Measurements from ENCODE around the gene NCAPD2.
"Not testable (repeated sequence)": the region's sequence is repeated elsewhere in the genome, so short reads cannot be mapped to it uniquely, and the experiment has no call there.

Gene NCAPD2

DNA sequence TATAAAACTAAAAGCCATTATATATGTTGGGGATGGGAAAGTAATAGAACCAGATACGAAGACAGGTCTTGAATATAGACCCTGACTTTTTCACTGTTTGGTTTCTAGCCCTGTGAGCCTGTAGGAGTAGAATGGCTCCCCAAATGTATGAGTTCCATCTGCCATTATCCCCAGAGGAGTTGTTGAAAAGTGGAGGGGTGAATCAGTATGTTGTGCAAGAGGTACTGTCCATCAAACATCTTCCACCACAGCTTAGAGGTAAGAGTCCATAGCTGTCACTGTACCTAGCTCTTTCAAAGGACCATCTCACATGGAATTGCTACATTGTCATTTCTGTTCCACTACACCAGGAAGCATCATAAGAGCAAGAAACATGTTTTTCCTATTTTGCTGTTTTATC lies 1.1 kb downstream of the NCAPD2 start:
- DNase-seq: no peak

- not testable (repeated sequence) for DNase-seq
These were observed 3.4 kb downstream of the NCAPD2 start for GRCh38 chr12:6497291-6497690.

- no peak for DNase-seq
These were observed 6.6 kb downstream of the NCAPD2 start for GRCh38 chr12:6500466-6500865.

DNA sequence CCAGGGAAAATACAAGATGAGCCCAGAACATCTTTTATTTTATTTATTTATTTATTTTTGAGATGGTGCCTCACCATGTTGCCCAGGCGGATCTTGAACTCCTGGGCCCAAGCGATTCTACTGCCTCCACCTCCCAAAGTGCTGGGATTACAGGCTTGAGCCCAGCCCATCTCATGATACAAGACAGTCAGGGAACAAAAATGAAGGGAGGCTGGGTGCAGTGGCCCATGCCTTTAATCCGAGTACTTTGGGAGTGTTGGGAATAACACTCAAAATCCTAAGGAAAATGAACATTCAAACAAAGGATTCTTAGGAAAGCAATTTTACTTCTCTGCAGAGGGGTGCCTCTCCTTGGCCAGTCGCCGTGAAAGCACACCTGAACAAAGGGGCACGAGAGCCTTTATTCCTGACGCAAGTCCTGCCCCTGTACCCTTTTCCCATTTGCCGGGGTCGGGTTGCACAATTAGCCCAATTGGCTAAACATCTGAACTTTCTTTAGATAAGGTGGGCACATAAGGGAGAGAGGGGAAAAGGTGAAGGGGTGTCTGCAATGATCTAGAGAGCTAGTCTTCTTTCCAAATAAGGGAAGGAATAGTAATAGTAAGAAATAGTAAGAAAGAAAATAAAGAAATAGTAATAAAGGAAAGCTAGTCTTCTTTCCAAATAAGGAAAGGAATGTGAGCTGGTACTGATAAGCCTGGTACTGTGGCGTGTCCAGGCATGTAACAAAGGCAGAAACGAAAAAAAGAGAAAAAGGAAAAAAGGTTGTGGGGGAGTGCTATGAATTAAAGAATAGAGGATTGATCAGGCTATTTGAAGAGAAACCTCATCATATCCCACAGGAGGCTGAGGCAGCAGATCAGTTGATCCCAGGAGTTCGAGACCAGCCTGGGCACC lies 13.4 kb downstream of the NCAPD2 start:
- no peak for DNase-seq

DNA sequence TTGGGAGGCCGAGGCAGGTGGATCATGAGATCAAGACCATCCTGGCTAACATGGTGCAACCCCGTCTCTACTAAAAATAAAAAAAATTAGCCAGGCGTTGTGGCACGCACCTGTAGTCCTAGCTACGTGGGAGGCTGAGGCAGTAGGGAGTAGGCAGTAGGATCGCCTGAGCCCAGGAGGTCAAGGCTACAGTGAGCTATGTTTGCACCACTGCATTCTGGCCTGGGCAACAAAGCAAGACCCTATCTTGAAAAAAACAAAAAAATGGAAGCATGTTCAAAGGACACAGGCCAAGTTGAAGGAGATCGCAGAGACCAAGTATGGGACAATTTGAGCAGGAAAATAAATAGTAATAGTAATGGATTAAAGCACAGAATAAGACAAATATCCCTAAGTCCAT lies 14.2 kb downstream of the NCAPD2 start:
- no peak for DNase-seq

- DNase-seq: no peak
These were observed 26.3 kb downstream of the NCAPD2 start for GRCh38 chr12:6520186-6520585.

DNA sequence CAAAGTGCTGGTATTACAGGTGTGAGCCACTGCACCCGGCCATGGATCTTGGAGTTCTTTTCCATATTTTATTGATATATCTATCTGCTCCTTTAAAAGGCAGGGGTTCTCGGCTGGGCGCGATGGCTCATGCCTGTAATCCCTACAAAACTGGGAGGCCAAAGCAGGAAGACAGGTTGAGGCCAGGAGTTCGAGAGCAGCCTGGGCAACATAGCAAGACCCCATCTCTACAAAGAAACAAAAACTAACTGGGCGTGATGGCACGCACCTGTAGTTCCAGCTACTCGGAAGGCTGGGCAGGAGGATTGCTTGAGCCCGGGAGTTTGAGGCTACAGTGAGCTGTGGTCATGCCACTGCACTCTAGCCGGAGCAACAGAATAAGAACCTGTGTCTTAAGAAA lies 28.3 kb downstream of the NCAPD2 start:
- DNase-seq: no peak

- no peak for DNase-seq
These were observed 29.8 kb downstream of the NCAPD2 start for GRCh38 chr12:6523708-6524107.

- no peak for DNase-seq
These were observed 30.7 kb downstream of the NCAPD2 start for GRCh38 chr12:6524648-6525047.

GRCh38 chr12:6526201-6526600 lies 32.3 kb downstream of the NCAPD2 start:
- no peak for DNase-seq

- no peak for DNase-seq
These were observed 33.0 kb downstream of the NCAPD2 start for GRCh38 chr12:6526766-6527525.

DNA sequence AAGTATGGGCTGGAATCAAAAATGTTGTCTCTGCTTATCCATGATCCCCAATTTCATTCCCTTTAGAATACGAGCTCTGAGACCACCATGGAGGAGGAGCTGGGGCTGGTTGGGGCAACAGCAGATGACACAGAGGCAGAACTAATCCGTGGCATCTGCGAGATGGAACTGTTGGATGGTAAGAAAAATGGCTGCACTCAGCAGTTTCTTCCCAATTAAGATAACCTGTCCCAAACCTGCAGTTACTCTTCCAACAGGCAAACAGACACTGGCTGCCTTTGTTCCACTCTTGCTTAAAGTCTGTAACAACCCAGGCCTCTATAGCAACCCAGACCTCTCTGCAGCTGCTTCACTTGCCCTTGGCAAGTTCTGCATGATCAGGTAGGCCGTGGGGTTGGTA lies 33.8 kb downstream of the NCAPD2 start:
- DNase-seq: no peak

DNA sequence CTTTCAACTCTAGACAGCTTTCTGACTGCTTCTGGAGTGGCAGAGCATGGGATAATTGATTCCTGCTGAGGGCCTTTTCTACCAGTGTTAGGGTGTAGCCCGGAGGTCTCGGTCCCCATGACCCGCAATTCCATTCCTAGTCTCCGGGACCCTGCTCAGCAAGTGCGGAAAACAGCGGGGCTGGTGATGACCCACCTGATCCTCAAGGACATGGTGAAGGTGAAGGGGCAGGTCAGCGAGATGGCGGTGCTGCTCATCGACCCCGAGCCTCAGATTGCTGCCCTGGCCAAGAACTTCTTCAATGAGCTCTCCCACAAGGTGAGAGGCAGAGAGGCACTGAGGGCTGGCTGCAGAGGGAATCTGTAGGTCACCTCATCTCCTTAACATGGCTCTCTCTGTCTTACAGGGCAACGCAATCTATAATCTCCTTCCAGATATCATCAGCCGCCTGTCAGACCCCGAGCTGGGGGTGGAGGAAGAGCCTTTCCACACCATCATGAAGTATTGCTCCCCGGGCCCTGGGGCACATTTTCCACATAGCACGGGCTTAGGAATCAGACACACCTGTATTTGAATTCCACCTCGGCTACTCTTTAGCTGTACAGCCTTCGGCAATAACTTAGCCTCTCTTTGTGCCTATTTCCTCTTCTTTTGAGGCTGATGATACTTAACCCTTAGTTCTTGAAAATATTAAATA lies 34.8 kb downstream of the NCAPD2 start:
- DNase-seq: no peak

GRCh38 chr12:6529291-6529737 lies 35.4 kb downstream of the NCAPD2 start:
- no peak for DNase-seq

DNA sequence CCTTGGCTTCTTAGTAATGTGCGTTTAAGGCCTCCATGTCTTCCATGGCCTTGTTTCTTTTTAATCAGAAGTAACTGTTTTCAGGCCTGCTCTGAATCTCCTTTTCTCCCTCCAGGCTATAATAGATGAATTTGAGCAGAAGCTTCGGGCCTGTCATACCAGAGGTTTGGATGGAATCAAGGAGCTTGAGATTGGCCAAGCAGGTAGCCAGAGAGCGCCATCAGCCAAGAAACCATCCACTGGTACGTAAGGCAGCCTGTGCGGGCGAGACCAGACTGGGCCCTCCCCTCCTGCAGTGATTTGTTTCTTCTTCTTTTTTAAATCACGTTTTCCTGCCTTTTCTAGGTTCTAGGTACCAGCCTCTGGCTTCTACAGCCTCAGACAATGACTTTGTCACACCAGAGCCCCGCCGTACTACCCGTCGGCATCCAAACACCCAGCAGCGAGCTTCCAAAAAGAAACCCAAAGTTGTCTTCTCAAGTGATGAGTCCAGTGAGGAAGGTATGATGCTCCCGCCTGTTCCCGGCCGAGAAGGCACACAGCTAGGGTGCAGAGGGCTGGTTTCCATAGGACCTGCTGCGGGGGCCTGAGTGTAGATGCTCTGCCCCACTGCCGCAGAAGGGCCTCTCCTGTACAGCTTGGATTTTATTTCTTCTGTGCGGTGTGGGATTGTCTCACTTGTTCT lies 36.8 kb downstream of the NCAPD2 start:
- DNase-seq: no peak

- DNase-seq: peak; percentile 78
These were observed 38.4 kb downstream of the NCAPD2 start for GRCh38 chr12:6532051-6532926.

DNA sequence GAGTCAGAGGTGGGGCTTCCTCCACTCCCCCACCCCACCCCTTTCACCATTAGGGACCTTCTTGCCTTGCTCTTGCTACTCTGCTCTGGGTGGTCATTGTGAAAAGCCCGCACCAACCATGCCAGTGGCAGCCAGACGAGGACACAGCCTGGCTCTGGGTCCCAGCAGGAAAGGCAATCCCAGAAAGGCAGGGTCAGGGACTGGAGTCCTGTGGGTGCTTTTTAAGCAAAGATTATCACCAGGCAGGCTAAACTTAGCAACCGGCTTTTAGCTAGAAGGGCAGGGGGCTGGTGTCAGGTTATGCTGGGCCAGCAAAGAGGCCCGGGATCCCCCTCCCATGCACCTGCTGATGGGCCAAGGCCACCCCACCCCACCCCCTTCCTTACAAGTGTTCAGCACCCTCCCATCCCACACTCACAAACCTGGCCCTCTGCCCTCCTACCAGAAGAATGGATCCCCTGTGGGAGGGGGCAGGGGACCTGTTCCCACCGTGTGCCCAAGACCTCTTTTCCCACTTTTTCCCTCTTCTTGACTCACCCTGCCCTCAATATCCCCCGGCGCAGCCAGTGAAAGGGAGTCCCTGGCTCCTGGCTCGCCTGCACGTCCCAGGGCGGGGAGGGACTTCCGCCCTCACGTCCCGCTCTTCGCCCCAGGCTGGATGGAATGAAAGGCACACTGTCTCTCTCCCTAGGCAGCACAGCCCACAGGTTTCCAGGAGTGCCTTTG lies 39.2 kb downstream of the NCAPD2 start:
- DNase-seq: peak; percentile 28

GRCh38 chr12:6533653-6533922 lies 39.7 kb downstream of the NCAPD2 start:
- DNase-seq: no peak

GRCh38 chr12:6533923-6534694 lies 40.2 kb downstream of the NCAPD2 start, which contains the start of gene GAPDH:
Gene GAPDH (plus strand): TSS chr12:6534517. CDS start chr12:6534833, 316 bp downstream.
- peak; percentile 87 for DNase-seq

GRCh38 chr12:6534695-6534944 lies 40.7 kb downstream of the NCAPD2 start:
- peak; percentile 81 for DNase-seq
